Testis (tissue), 3 donors: Measurements from ENCODE around the gene ATG2A. TPM values are rescaled to one million over a fixed set of nuclear protein-coding genes. Genes with fewer than 3 reads are reported as not detected.

Source experiments
- DNase-seq: peaks from one replicate; pipeline ENCODE4 v3.0.0-alpha.2; 2019
- H3K27ac ChIP-seq, 2 donors: fragments of 200-600 bp; sonication (generic); one replicate each; pipeline ENCODE4 v1.5.1; 2019
- H3K27me3 ChIP-seq: fragments of 200-600 bp; sonication (generic); one replicate; pipeline ENCODE4 v1.5.1; 2019
- H3K36me3 ChIP-seq: fragments of 200-600 bp; sonication (generic); one replicate; pipeline ENCODE4 v1.5.1; 2017; ENCODE audit warnings: low read depth; ENCODE audit errors: missing control alignments
- H3K4me1 ChIP-seq: fragments of 200-600 bp; sonication (generic); one replicate; pipeline ENCODE4 v1.5.1; 2019
- H3K4me3 ChIP-seq, 2 donors: fragments of 200-600 bp; sonication (generic); one replicate each; pipeline ENCODE4 v1.5.1; 2017 to 2019
- H3K9me3 ChIP-seq: fragments of 200-600 bp; sonication (generic); one replicate; pipeline ENCODE4 v1.5.1; 2017
- CTCF ChIP-seq, 3 experiments: fragments of 450-650 bp in 2 of 3; fragments of 200-600 bp in 1 of 3; sonication (generic) in 1 of 3; IDR thresholded peaks; one replicate each; pipeline ENCODE4 v1.5.1; 2016 to 2019; ENCODE audit warnings: antibody characterized with exemption in 3 of 3, mild to moderate bottlenecking in 2 of 3, moderate library complexity in 1 of 3
- POLR2A ChIP-seq: fragments of 450-650 bp; IDR thresholded peaks from one replicate; pipeline ENCODE4 v1.6.1; 2017; ENCODE audit warnings: antibody characterized with exemption, mild to moderate bottlenecking, moderate library complexity
- WGBS, 2 donors: methylation state at CpG; one replicate each; pipeline ENCODE4 v1.1.5; 2018; 5-methylcytosine and 5-hydroxymethylcytosine counted together
- intact Hi-C: fragments of 100-400 bp; cut with DNase I; formaldehyde crosslinking; loops from one replicate; pipeline ENCODE4 v1.15.1; 2023; ENCODE audit warnings: low total_unique reads
- polyA plus RNA-seq: library from polyadenylated mRNA; stranded (reverse); fragments of 350-450 nt; fragmentation: Illumina TruSeq; extraction: RNeasy Lipid Tissue Mini Kit (QIAGEN cat#74804); gene quantifications from one replicate; pipeline ENCODE4 v1.2.3, GENCODE V29; 2014; ENCODE audit warnings: low read depth, low replicate concordance; ENCODE audit not compliant: insufficient read depth
- total RNA-seq, 2 donors: library from RNA; depleted of rRNA; stranded (reverse); fragments of >200 nt; gene quantifications; one replicate each; pipeline ENCODE4 v1.2.3, GENCODE V29; 2016

Gene ATG2A
- total and polyA plus RNA-seq, 3 donors from 2014 or later, result 22.2 to 56.1 (median 51.1) TPM

- intact Hi-C loops, result no loop called here
- H3K36me3 ChIP-seq, result no peaks in the 10 kb centered on the region
Measured at GRCh38 chr11:64932324-64932723, 15.3 kb upstream of the ATG2A start.

GRCh38 chr11:64931290-64931689 lies 14.3 kb upstream of the ATG2A start:
- H3K9me3 ChIP-seq, result no peaks in the 10 kb centered on the region
- H3K4me1 ChIP-seq, result no peaks in the 10 kb centered on the region
- H3K4me3 ChIP-seq, result no peak overlapping the region
- H3K36me3 ChIP-seq, result no peaks in the 10 kb centered on the region
- 96 to 98% methylated on average over 7 of the region's 7 CpGs for WGBS, 2 donors
- no peak overlapping the region for H3K27ac ChIP-seq
- no peak for DNase-seq
- intact Hi-C loops, result no loop called here
- no peak for TF ChIP-seq POLR2A
- no peak for TF ChIP-seq CTCF (IDR thresholded peaks at IDR 0.05)
- no peaks in the 10 kb centered on the region for H3K27me3 ChIP-seq

More at GRCh38 chr11:64932324-64932723, 15.3 kb upstream of the ATG2A start:
- Histone ChIP-seq H3K27ac (no peak overlapping the region), H3K9me3 (no peaks in the 10 kb centered on the region), H3K4me1 (no peaks in the 10 kb centered on the region), H3K4me3 (no peak overlapping the region), H3K27me3 (no peaks in the 10 kb centered on the region)
- no peak for DNase-seq
- no peak for TF ChIP-seq POLR2A
- no peak for TF ChIP-seq CTCF (IDR thresholded peaks at IDR 0.05)
- 90 to 93% methylated on average over 5 of the region's 5 CpGs for WGBS, 2 donors

- H3K36me3 ChIP-seq, result no peaks in the 10 kb centered on the region
- WGBS, 2 donors, result 92 to 95% methylated on average over 6 of the region's 6 CpGs
- H3K4me3 ChIP-seq, result no peak overlapping the region
- TF ChIP-seq POLR2A (no peak), CTCF (IDR thresholded peaks at IDR 0.05) (no peak)
- no peaks in the 10 kb centered on the region for H3K9me3 ChIP-seq
- H3K27me3 ChIP-seq, result no peaks in the 10 kb centered on the region
- no peak for DNase-seq
- intact Hi-C loops, result no loop called here
- H3K4me1 ChIP-seq, result peaks cover 5% of the 10 kb centered on the region
- no peak overlapping the region for H3K27ac ChIP-seq
Measured at GRCh38 chr11:64930340-64930739, 13.3 kb upstream of the ATG2A start.

- H3K9me3 ChIP-seq, result no peaks in the 10 kb centered on the region
- no peaks in the 10 kb centered on the region for H3K27me3 ChIP-seq
- H3K27ac ChIP-seq, result no peak overlapping the region
- intact Hi-C loops, result no loop called here
- no peak for DNase-seq
- TF ChIP-seq POLR2A (no peak), CTCF (IDR thresholded peaks at IDR 0.05) (no peak)
- H3K4me3 ChIP-seq, result no peak overlapping the region
- H3K4me1 ChIP-seq, result peaks cover 10% of the 10 kb centered on the region
- WGBS, 2 donors, result 95 to 97% methylated on average over 7 of the region's 7 CpGs
- H3K36me3 ChIP-seq, result no peaks in the 10 kb centered on the region
Measured at GRCh38 chr11:64929625-64930024, 12.6 kb upstream of the ATG2A start.

DNA sequence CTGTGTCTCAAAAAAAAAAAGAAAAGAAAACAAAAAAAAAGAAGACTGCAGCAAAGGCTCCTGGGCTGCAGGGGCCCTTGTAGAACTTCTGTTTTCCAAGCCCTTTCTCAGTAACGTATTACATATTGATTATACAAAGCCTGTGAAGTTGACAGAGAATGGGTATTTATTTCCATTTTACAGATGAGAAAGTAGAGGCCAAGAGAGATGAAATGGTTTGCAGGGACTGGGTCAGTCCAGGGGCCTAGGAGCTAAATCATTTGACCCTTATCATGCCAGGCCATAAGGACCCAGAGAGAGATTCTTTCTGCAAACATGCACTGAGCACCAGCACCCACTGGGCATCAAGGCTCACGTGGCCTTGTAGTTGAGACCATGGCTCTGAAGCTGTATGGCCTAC lies 11.9 kb upstream of the ATG2A start:
- Histone ChIP-seq H3K4me3 (no peak overlapping the region), H3K36me3 (no peaks in the 10 kb centered on the region), H3K4me1 (peaks cover 12% of the 10 kb centered on the region), H3K27me3 (no peaks in the 10 kb centered on the region), H3K27ac (no peak overlapping the region), H3K9me3 (no peaks in the 10 kb centered on the region)
- TF ChIP-seq CTCF (IDR thresholded peaks at IDR 0.05) (no peak), POLR2A (no peak)
- intact Hi-C loops, result no loop called here
- 94 to 98% methylated on average over 2 of the region's 2 CpGs for WGBS, 2 donors
- DNase-seq, result no peak
